ENCODE results near the gene ETNK1. TPM values are rescaled to one million over a fixed set of nuclear protein-coding genes. Genes with fewer than 3 reads are reported as not detected.
A peak's percentile ranks its signal among the peaks of the same experiment; 100 is the strongest.
"Not testable (repeated sequence)": the region's sequence is repeated elsewhere in the genome, so short reads cannot be mapped to it uniquely, and the experiment has no call there.

ETNK1 gene
- total RNA-seq, 1 donor from 2014 or later = 82.4 TPM

GRCh38 chr12:22687361-22688076 is 62.5 kb downstream of the ETNK1 start:
- Histone ChIP-seq H3K4me3 (no peak overlapping the region), H3K36me3 (peaks cover 3% of the 10 kb centered on the region), H3K4me1 (peaks cover 16% of the 10 kb centered on the region), H3K9me3 (no peaks in the 10 kb centered on the region), H3K27me3 (ENCODE audit: low read depth) (no peaks in the 10 kb centered on the region), H3K27ac (no peak overlapping the region)
- no peak for TF ChIP-seq CTCF (IDR thresholded peaks at IDR 0.05)
- intact Hi-C loops (cut with DNase I) = no loop called here
- no peak for DNase-seq
- peak in 1 of 2 donors; percentile 33 for ATAC-seq

GRCh38 chr12:22689876-22690275 is 64.9 kb downstream of the ETNK1 start:
- TF ChIP-seq CTCF (IDR thresholded peaks at IDR 0.05) = no peak
- Histone ChIP-seq H3K27ac (no peak overlapping the region), H3K27me3 (ENCODE audit: low read depth) (no peaks in the 10 kb centered on the region), H3K9me3 (no peaks in the 10 kb centered on the region), H3K4me3 (no peak overlapping the region), H3K4me1 (peaks cover 16% of the 10 kb centered on the region), H3K36me3 (no peaks in the 10 kb centered on the region)
- ATAC-seq (no peak), DNase-seq (no peak)
- intact Hi-C loops (cut with DNase I) = no loop called here

- Histone ChIP-seq H3K27me3 (ENCODE audit: low read depth) (no peaks in the 10 kb centered on the region), H3K4me1 (peaks cover 16% of the 10 kb centered on the region), H3K9me3 (no peaks in the 10 kb centered on the region), H3K4me3 (no peak overlapping the region), H3K36me3 (no peaks in the 10 kb centered on the region), H3K27ac (no peak overlapping the region)
- TF ChIP-seq CTCF (IDR thresholded peaks at IDR 0.05) = no peak
- DNase-seq (no peak), ATAC-seq (no peak)
- intact Hi-C loops (cut with DNase I) = no loop called here
Measured at GRCh38 chr12:22691319-22691718, 66.3 kb downstream of the ETNK1 start.

- H3K36me3 ChIP-seq; H3K4me1 ChIP-seq; DNase-seq; H3K4me3 ChIP-seq; H3K27ac ChIP-seq; H3K27me3 ChIP-seq (ENCODE audit: low read depth); intact Hi-C loops (cut with DNase I); ATAC-seq; H3K9me3 ChIP-seq: not testable (repeated sequence)
Measured at GRCh38 chr12:22692467-22692866, 67.5 kb downstream of the ETNK1 start.

GRCh38 chr12:22692964-22693555 is 68.1 kb downstream of the ETNK1 start:
- DNase-seq (peak; percentile 46), ATAC-seq (peak; percentile 47 to 54)
- Histone ChIP-seq H3K27me3 (ENCODE audit: low read depth) (no peaks in the 10 kb centered on the region), H3K36me3 (no peaks in the 10 kb centered on the region), H3K27ac (no peak overlapping the region), H3K4me3 (no peak overlapping the region), H3K9me3 (no peaks in the 10 kb centered on the region), H3K4me1 (peaks cover 2% of the 10 kb centered on the region)
- intact Hi-C loops (cut with DNase I) = no loop called here
- TF ChIP-seq CTCF (IDR thresholded peaks at IDR 0.05) = no peak

- no peak for DNase-seq
Measured at GRCh38 chr12:22698576-22698975, 73.6 kb downstream of the ETNK1 start.

GRCh38 chr12:22699705-22700104 is 74.7 kb downstream of the ETNK1 start:
- H3K4me1 ChIP-seq; H3K9me3 ChIP-seq; H3K4me3 ChIP-seq; H3K27ac ChIP-seq; ATAC-seq; H3K36me3 ChIP-seq; H3K27me3 ChIP-seq (ENCODE audit: low read depth); DNase-seq; intact Hi-C loops (cut with DNase I): not testable (repeated sequence)

More at GRCh38 chr12:22698576-22698975, 73.6 kb downstream of the ETNK1 start:
- no peaks in the 10 kb centered on the region for H3K9me3 ChIP-seq
- H3K4me3 ChIP-seq = no peak overlapping the region
- H3K4me1 ChIP-seq = no peaks in the 10 kb centered on the region
- ATAC-seq = no peak
- H3K27me3 ChIP-seq (ENCODE audit: low read depth) = no peaks in the 10 kb centered on the region
- intact Hi-C loops (cut with DNase I) = no loop called here
- H3K36me3 ChIP-seq = no peaks in the 10 kb centered on the region
- no peak overlapping the region for H3K27ac ChIP-seq
- no peak for TF ChIP-seq CTCF (IDR thresholded peaks at IDR 0.05)

Data from lower lobe of right lung (tissue), 2 donors.